Left lung (tissue), 10 donors: ENCODE data around the gene HOXD11. TPM values are rescaled to one million over a fixed set of nuclear protein-coding genes. Genes with fewer than 3 reads are reported as not detected.

ENCODE experiments used
- ATAC-seq: fragments of 200-7000 bp; cut with Tn5 transposase; one replicate; pipeline ENCODE4 v1.9.1; 2020; ENCODE audit warnings: moderate library complexity
- DNase-seq, 4 donors: peaks; one replicate each; pipeline ENCODE4 v3.0.0-alpha.2; 2013 to 2020
- H3K27ac ChIP-seq, 2 donors: fragments of 200-600 bp; sonication (generic) in 1 of 2; one replicate each; pipeline versions ENCODE4 v1.5.0 to v1.8.0; 2020 to 2021
- H3K27me3 ChIP-seq, 2 donors: fragments of 200-600 bp; sonication (generic) in 1 of 2; one replicate each; pipeline versions ENCODE4 v1.5.0 to v1.8.0; 2020 to 2021
- H3K36me3 ChIP-seq, 2 donors: fragments of 200-600 bp; sonication (generic) in 1 of 2; one replicate each; pipeline versions ENCODE4 v1.5.0 to v1.8.0; 2020 to 2021
- H3K4me1 ChIP-seq, 2 donors: fragments of 200-600 bp; one replicate each; pipeline ENCODE4 v1.8.0; 2021
- H3K4me3 ChIP-seq, 2 donors: fragments of 200-600 bp; sonication (generic) in 1 of 2; one replicate each; pipeline versions ENCODE4 v1.5.0 to v1.8.0; 2020 to 2021; ENCODE audit warnings: mild to moderate bottlenecking in 1 of 2
- H3K9me3 ChIP-seq, 2 donors: fragments of 200-600 bp; sonication (generic) in 1 of 2; one replicate each; pipeline versions ENCODE4 v1.5.0 to v1.8.0; 2020 to 2021
- intact Hi-C, 2 donors: fragments of 100-400 bp; cut with DNase I; formaldehyde crosslinking; loops; one replicate each; pipeline versions ENCODE4 v1.11.2 to v1.14.2; 2022
- polyA plus RNA-seq, 6 donors: library from polyadenylated mRNA; unstranded; fragments of 120-200 nt; gene quantifications; one replicate each; pipeline ENCODE4 v1.2.1, GENCODE V29; 2013; ENCODE audit not compliant: insufficient read length in 6 of 6
- total RNA-seq, 2 donors: library from RNA; stranded (reverse); fragmentation: NEBNext Ultra II Directional; extraction: Animal tissue kit (Norgen Biotek cat#: 25700); gene quantifications; one replicate each; pipeline ENCODE4 v1.2.1, GENCODE V29; 2021
- TF ChIP-seq, protein P1 (sequence below), 2 donors: fragments of 200-600 bp; sonication (generic) in 1 of 2; IDR thresholded peaks; one replicate each; pipeline versions ENCODE4 v1.5.0 to v1.8.0; 2021; ENCODE audit warnings: antibody characterized with exemption in 2 of 2
- donor health status: DM: no; HTN: yes; CAD: no.
- donor health status: DM: no; HTN: no; CAD: no.

Gene HOXD11
- total and polyA plus RNA-seq, 8 donors, result 0.21 to 0.51 (median 0.25) TPM; not detected in 5

DNA sequence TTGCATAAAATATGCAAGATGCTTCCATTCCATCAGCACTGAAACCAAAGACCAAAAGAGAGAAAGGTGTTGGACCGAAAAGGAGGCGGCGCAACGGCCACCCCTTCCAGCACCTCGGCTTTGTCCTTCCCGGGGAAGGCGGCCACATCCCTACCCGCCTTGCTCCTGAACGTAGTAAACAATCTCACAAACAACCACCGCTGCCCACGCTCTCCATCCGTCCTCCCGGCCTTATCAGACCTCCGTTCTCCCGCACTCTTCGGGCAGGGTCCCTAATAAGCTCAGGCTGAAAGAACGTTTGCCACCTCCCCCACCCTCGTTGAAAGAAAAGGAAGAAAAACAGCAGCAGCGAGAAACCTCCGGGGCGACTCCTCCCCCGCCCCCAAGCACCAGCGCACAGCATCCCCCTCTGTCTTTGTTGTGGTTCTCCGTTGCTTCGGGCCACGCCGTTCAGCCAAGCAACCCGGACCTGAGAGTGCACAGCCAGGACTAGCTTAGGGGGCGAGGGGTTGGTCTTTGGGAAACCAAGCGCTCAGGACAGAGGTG is 27.7 kb upstream of the HOXD11 start:
- TF ChIP-seq, protein P1, sequence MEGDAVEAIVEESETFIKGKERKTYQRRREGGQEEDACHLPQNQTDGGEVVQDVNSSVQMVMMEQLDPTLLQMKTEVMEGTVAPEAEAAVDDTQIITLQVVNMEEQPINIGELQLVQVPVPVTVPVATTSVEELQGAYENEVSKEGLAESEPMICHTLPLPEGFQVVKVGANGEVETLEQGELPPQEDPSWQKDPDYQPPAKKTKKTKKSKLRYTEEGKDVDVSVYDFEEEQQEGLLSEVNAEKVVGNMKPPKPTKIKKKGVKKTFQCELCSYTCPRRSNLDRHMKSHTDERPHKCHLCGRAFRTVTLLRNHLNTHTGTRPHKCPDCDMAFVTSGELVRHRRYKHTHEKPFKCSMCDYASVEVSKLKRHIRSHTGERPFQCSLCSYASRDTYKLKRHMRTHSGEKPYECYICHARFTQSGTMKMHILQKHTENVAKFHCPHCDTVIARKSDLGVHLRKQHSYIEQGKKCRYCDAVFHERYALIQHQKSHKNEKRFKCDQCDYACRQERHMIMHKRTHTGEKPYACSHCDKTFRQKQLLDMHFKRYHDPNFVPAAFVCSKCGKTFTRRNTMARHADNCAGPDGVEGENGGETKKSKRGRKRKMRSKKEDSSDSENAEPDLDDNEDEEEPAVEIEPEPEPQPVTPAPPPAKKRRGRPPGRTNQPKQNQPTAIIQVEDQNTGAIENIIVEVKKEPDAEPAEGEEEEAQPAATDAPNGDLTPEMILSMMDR (IDR thresholded peaks at IDR 0.05), result no peak
- no peak for DNase-seq
- Histone ChIP-seq H3K4me3 (no peak overlapping the region), H3K9me3 (no peaks in the 10 kb centered on the region), H3K36me3 (no peaks in the 10 kb centered on the region), H3K4me1 (peaks cover 0 to 18% of the 10 kb centered on the region in 2 donors), H3K27me3 (peaks cover 95 to 100% of the 10 kb centered on the region in 2 donors), H3K27ac (no peak overlapping the region)
- no peak for ATAC-seq
- intact Hi-C loops, result no loop called here

DNA sequence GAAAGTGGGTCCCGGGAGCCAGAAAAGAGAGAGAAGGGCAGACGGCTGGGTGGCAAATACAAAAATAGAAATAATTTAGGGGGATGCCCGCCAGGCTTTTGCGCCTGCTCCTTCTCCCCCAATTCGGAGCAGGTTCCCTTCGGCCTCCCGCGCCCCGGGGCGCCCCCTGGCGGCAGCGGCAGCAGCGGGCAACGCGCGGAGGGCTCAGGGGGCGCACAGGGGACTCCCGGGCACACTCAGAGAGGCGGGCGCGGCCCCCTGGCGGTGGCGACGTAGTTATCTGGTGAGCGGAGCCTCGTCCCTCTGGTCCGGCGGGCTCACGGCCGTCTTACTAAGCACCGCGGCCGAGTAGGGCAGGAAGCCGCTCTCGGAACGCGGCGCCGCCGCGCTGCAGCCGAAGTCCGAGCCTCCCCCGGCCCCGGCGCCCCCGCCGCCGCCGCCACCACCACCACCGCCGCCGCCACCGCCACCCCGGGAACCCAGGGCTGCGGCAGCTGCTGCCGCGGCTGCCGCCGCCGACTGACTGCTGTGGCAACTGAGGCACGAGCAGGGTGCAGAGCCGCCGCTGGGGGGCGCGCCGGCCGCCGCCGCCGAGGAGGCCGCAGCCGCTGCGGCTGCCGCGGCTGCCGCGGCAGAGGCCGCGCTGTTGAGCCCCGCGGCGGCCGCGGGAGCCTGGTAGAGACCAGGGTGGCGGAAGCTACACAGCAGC is 27.1 kb upstream of the HOXD11 start:
- peaks cover 0 to 19% of the 10 kb centered on the region in 2 donors for H3K4me1 ChIP-seq
- peaks cover 97 to 100% of the 10 kb centered on the region in 2 donors for H3K27me3 ChIP-seq
- TF ChIP-seq, protein P1 (IDR thresholded peaks at IDR 0.05), result peak; percentile 33 to 54
- no peaks in the 10 kb centered on the region for H3K9me3 ChIP-seq
- no peaks in the 10 kb centered on the region for H3K36me3 ChIP-seq
- H3K27ac ChIP-seq, result no peak overlapping the region
- intact Hi-C loops, result loop anchor here in 1 of 2 donors (10.0 kb wide), 1 partner anchor 715 kb away; no protein-coding TSS in a partner anchor
- no peak overlapping the region for H3K4me3 ChIP-seq
- ATAC-seq (no peak), DNase-seq (peak in 2 of 4 donors; percentile 63 to 86)

DNA sequence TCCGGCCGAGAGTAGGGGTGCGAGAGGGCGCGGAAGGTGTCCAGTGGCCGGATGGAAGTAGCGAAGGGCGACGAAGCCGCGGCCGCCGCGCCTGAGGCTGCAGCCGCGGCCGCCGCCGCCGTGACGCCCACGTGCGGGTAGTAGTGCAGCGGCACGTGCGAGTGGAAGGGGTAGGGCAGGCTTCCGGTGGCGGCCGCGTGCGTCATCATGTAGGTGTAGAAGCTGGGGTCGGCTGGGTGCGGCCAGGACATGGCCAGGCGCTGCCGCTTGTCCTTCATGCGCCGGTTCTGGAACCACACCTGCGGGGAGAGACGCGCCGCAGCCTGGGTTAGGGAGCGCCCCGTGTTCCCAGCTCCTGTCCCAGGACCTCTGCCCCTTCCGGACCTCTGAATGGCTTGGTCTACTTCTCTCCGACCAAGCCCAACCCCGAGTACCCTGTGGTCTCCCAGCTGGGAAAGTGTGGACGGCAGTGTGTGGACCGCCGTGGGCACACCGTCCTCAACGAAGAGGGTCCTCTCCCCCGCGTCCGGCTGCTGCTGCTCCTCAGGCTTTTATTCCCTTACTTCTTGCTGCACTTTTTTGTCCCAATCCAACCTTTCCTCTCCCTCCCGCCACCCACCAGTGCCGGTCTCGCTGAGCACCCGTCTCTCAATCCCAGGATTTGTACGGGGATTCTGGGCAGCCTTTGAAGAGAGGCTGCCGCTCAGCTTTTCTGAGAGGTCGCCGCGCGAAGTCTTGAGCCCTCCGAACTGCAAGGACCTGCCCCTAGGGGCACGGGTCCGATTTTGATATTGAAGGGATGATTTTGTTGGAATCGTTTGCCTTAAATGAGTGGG is 26.3 kb upstream of the HOXD11 start:
- H3K9me3 ChIP-seq, result no peaks in the 10 kb centered on the region
- no peak overlapping the region for H3K4me3 ChIP-seq
- TF ChIP-seq, protein P1 (IDR thresholded peaks at IDR 0.05), result no peak
- peaks cover 0 to 21% of the 10 kb centered on the region in 2 donors for H3K4me1 ChIP-seq
- H3K27me3 ChIP-seq, result peaks cover 97 to 100% of the 10 kb centered on the region in 2 donors
- DNase-seq (no peak), ATAC-seq (no peak)
- intact Hi-C loops, result loop anchor here in 1 of 2 donors (10.0 kb wide), 1 partner anchor 716 kb away; no protein-coding TSS in a partner anchor
- H3K27ac ChIP-seq, result no peak overlapping the region
- H3K36me3 ChIP-seq, result no peaks in the 10 kb centered on the region

DNA sequence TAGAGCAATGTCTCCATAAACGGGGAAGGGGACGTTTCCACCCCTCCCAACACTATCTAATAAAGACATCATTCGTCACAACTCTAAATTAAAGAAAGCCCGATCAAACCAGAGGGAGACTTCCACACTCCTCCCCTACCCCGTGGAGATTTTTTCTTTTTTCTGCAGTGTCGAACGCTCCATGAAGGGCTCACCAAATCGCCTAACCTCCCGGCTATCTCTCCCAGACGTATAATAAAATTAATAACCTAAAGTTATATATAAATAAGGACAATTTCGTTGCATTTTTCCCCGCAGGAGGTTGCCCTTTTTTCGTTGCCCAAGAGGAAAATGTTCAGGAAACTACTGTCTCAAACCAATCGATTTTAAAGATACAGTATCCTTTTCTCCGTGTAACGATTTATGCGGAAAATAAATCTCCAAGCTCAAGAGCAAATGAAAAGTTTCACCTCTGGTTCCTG is 25.7 kb upstream of the HOXD11 start:
- intact Hi-C loops, result loop anchor here in 1 of 2 donors (10.0 kb wide), 1 partner anchor 717 kb away; no protein-coding TSS in a partner anchor
- ATAC-seq, result no peak
- TF ChIP-seq, protein P1 (IDR thresholded peaks at IDR 0.05), result no peak
- no peak overlapping the region for H3K4me3 ChIP-seq
- DNase-seq, result no peak
- H3K9me3 ChIP-seq, result no peaks in the 10 kb centered on the region
- peaks cover 97 to 100% of the 10 kb centered on the region in 2 donors for H3K27me3 ChIP-seq
- no peaks in the 10 kb centered on the region for H3K36me3 ChIP-seq
- no peak overlapping the region for H3K27ac ChIP-seq
- peaks cover 0 to 27% of the 10 kb centered on the region in 2 donors for H3K4me1 ChIP-seq
